HG03460 (cell line): ENCODE results near the gene DUSP9.

ENCODE experiments used
- ATAC-seq: cut with Tn5 transposase; IDR thresholded peaks from one replicate; pipeline ENCODE4 v1.9.1; 2021; ENCODE audit not compliant: unreplicated experiment

DUSP9 gene

GRCh38 chrX:153635788-153636668, 11.0 kb upstream of the DUSP9 start:
- ATAC-seq, result no peak

GRCh38 chrX:153636716-153637115, 10.3 kb upstream of the DUSP9 start:
- ATAC-seq, result no peak

GRCh38 chrX:153637121-153638040, 9.6 kb upstream of the DUSP9 start:
- no peak for ATAC-seq

DNA sequence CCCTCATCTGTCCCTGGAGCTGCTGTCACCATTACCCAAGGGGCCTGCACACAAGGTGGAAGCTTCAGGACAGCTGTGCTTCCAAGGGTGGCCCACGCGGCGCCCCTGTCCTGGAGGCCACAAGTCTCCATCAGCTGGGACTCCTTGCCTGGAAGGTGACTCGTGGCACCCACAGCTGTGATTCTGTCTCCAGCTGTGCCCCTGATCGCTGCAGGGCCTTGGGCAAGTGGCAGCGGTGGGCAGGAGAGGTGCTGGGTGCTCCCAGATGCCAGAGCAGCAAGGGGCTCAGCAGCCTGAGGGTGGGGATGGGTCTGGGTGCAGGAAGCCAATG, 9.0 kb upstream of the DUSP9 start:
- ATAC-seq, result no peak

- ATAC-seq, result no peak
Measured at GRCh38 chrX:153638436-153639176, 8.4 kb upstream of the DUSP9 start.

- no peak for ATAC-seq
Measured at GRCh38 chrX:153639177-153640044, 7.6 kb upstream of the DUSP9 start.

DNA sequence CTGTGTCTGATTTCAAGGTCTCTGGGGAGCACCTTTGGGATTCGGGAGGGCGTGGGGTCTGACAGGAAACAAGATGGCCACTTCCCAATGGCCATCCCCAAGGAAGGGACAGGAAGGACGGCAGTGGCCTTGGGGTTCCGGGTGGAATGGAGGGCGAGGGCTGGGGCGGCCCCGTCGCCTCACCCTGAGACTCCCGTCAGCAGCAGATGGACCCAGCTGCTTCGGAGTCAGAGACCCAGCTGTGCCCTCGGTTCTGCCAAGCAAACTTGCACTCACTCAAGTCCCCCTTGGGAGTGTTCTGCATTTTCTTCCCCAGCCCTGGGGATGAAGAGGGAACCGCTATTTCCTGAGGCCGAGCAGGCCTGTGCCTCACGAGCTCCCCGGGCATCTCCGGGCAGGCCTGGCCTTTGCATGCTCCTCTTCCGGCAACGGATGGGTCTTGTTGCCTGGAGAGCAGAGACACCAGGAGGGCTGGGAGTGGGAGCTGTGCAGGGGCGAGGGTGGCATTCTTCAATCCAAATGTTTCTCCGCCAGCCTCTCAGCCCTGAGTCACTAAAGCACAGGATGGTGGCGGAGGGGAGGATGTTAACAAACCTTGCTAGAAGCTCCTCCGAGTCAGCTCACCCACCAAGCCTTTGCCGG, 6.8 kb upstream of the DUSP9 start:
- ATAC-seq, result no peak

- ATAC-seq, result no peak
Measured at GRCh38 chrX:153640736-153641575, 6.0 kb upstream of the DUSP9 start.

- ATAC-seq, result no peak
Measured at GRCh38 chrX:153641627-153642026, 5.4 kb upstream of the DUSP9 start.

DNA sequence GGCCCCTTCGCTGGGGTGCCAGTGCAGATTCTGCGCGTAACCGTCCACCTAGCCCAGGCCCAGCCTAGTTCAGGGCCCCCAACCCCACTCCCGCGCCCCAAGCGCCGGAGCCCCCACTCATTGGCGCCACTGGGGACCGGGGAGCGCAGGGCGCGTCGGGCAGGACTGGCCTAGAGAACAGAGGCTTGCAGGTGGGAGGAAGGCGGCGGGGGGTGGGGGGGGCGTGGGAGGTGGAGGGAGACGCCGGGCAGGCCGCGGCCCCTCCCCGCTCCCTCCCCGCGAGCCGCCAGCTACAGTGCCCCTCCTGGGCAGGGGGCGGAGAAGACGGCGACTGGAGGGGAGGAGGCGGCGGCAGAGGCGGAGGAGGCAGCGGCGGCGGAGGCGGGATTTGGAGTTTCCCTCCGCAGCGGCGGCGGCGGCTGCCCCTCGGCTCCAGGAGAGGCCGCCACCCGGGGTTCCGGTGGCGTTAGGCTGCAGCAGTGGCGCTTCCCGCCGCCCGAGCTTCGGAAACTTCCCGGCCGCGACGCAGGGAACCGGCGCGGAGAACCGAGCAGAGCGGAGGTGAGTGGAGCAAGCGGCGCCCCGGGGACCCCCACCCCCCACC, 4.8 kb upstream of the DUSP9 start:
- no peak for ATAC-seq

- ATAC-seq, result no peak
Measured at GRCh38 chrX:153642655-153643430, 4.2 kb upstream of the DUSP9 start.

DNA sequence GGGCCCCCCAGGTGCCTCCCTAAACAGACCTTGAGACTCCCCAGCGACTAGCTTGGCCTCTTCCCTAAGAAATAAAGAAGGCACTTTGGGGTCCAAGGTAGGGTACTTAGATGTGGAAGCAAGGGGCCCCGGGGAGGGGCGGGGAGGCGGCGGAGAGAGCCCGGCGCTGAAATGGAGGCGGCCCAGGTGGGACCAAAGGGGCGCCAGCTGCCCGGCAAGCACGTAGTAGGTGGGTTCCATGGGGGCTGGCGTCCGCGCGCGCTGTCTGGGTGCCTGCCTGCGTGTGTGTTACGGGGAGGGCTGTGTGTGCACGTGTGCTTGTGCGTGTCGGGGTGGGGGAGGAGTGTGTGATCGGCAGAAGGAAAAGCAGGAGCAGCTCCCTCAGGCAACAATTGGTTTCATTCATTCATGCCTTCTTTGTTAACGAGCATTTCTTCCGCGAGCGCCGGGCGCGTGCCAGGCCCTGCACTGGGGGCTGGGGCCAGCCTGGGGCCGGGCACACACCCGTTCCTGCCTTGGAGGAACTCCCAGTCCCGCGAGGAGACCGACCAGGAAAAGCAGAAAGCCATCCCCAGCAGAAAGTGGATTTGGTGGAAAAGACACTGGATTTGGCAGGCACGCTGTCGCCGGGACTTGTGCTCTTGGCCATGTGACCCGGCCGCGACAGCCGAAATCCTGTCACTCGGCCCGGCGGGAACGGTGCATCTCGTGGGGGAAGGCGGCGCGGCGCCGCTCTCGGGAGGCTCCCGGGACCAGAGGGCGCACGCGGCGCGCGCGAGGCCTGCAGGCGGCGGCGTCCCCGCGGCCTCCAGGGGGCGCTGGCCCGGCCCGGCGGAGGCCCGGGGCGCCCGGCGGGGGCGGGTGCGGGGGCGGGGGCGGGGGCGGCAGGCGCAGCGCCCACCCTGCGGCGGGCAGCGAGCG, 3.3 kb upstream of the DUSP9 start:
- ATAC-seq, result no peak

DNA sequence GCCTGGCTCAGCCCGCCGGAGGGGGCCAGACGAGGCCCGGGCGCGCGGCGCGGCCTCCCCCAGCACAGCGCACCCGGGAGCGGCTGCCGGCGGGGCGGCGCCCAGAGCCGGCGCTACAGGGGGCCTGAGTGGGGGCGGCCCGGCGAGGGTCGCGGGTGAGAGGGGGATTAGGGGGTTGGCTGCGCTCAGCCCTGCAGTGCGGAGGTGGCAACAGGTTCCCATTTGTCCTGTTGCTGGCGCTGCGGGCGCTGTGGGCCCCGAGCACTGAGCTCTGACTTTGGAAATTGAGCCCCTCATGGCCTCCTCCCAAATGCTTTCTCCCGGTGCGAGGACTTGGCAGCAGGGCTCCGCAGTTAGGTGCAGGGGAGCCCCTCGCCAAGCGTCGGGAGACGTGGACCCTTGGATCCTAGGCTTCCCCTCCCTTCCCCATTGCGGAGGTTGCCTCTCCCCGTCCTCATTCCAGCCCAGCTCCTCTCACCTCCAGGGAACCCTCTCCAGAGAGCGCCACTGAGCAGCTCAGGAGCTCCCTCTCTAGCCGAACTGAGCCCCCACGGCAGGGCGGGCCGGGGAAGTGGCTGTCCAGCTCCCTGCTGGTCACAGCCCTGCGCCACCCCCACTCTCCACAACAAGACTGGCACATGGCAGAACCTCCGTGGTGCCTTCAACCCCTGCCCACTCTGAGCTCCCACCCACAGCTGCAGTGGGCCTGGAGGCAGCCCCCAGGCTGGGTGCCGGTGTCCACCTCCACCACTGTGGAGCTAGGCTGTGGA, 2.5 kb upstream of the DUSP9 start:
- ATAC-seq, result no peak

- no peak for ATAC-seq
Measured at GRCh38 chrX:153645151-153645550, 1.9 kb upstream of the DUSP9 start.

DNA sequence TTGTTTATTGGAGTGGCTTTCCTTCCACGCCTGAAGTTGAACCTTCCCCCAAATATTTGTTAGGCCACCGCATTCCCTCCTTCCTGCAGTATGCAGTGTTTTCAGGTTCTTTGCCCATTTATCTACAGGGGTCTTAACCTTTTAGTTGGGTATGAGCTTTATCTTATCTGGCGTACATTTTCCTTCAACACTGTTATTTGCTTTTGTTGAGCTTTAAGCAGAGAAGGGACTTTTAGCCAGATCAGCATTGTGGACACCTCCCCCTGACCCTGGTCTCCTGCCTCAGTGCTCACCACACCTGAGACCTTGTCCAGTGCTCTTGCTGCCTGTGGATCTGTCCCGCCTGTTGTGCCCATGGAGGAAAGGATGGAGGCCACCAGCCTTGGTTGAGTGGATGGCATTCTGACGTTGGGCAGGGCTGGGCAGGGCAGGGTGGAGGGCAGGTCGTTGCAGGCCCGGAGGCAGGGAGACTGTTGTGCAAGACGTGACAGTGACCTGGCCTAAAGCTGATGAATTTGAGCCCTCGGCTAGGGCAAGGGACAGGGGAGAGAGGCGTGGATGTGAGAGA, 998 bp upstream of the DUSP9 start:
- no peak for ATAC-seq
